NCI-H2081 (cell line): Measurements from ENCODE around the gene TERT.

Experiments
- DNase-seq, 2 experiments: peaks; one replicate each; lab custom pipeline; 2025; lab: John Stamatoyannopoulos, UW

The TERT gene

GRCh38 chr5:1259806-1260480 lies 34.9 kb downstream of the TERT start:
- DNase-seq: no peak

GRCh38 chr5:1257841-1258240 lies 37.0 kb downstream of the TERT start:
- DNase-seq: no peak

- DNase-seq: no peak
These were observed 37.5 kb downstream of the TERT start for GRCh38 chr5:1257363-1257762.

GRCh38 chr5:1256776-1257175 lies 38.1 kb downstream of the TERT start:
- no peak for DNase-seq

GRCh38 chr5:1255081-1255561 lies 39.7 kb downstream of the TERT start:
- no peak for DNase-seq

GRCh38 chr5:1254196-1254595 lies 40.7 kb downstream of the TERT start:
- no peak for DNase-seq

GRCh38 chr5:1253456-1254105 lies 41.3 kb downstream of the TERT start:
- DNase-seq: no peak

GRCh38 chr5:1252681-1253080 lies 42.2 kb downstream of the TERT start:
- DNase-seq: no peak

- no peak for DNase-seq
These were observed 42.9 kb downstream of the TERT start for GRCh38 chr5:1251678-1252580.

- no peak for DNase-seq
These were observed 45.2 kb downstream of the TERT start for GRCh38 chr5:1249366-1250280.

- no peak for DNase-seq
These were observed 47.1 kb downstream of the TERT start for GRCh38 chr5:1247811-1248210.

- no peak for DNase-seq
These were observed 48.0 kb downstream of the TERT start for GRCh38 chr5:1246711-1247431.

- no peak for DNase-seq
These were observed 48.8 kb downstream of the TERT start for GRCh38 chr5:1245905-1246576.

- DNase-seq: no peak
These were observed 49.9 kb downstream of the TERT start for GRCh38 chr5:1244976-1245375.

GRCh38 chr5:1244255-1244654 lies 50.6 kb downstream of the TERT start:
- no peak for DNase-seq

- no peak for DNase-seq
These were observed 51.3 kb downstream of the TERT start for GRCh38 chr5:1243487-1244130.

- no peak for DNase-seq
These were observed 52.0 kb downstream of the TERT start for GRCh38 chr5:1242733-1243486.

- no peak for DNase-seq
These were observed 53.3 kb downstream of the TERT start for GRCh38 chr5:1241509-1242080.
